ENCODE results near the gene ARID1B. TPM values are rescaled to one million over a fixed set of nuclear protein-coding genes. Genes with fewer than 3 reads are reported as not detected.

Gene ARID1B
- total and polyA plus RNA-seq, 10 of the 15 experiments (the other 5 are each of a cell fraction or from before 2014, with no cell fraction given), result 24.7 to 133 (median 54.6) TPM

DNA sequence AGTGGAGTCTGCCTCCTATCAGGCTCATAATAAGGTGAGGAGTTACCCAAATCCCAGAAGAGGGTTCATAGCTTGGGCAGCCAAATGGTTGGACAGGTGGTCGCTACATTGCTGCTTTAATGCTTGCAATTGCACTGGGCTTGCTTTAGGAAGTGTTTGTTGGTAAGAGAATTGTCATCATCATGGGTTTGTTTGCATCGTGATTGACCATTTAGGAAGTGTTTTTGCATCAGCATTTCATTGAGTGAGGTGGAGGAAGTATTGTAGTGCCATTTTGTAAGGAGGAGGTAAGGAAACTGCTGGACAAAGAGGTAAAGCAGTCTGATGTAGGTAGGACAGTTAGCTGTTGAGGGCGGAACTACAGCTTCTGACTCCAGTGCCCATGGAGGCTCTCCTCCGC, 101.5 kb downstream of the ARID1B start (continued):
- TF ChIP-seq, protein P1, sequence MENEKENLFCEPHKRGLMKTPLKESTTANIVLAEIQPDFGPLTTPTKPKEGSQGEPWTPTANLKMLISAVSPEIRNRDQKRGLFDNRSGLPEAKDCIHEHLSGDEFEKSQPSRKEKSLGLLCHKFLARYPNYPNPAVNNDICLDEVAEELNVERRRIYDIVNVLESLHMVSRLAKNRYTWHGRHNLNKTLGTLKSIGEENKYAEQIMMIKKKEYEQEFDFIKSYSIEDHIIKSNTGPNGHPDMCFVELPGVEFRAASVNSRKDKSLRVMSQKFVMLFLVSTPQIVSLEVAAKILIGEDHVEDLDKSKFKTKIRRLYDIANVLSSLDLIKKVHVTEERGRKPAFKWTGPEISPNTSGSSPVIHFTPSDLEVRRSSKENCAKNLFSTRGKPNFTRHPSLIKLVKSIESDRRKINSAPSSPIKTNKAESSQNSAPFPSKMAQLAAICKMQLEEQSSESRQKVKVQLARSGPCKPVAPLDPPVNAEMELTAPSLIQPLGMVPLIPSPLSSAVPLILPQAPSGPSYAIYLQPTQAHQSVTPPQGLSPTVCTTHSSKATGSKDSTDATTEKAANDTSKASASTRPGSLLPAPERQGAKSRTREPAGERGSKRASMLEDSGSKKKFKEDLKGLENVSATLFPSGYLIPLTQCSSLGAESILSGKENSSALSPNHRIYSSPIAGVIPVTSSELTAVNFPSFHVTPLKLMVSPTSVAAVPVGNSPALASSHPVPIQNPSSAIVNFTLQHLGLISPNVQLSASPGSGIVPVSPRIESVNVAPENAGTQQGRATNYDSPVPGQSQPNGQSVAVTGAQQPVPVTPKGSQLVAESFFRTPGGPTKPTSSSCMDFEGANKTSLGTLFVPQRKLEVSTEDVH (IDR thresholded peaks at IDR 0.05; ENCODE audit: low read depth, partially characterized antibody), result no peak

DNA sequence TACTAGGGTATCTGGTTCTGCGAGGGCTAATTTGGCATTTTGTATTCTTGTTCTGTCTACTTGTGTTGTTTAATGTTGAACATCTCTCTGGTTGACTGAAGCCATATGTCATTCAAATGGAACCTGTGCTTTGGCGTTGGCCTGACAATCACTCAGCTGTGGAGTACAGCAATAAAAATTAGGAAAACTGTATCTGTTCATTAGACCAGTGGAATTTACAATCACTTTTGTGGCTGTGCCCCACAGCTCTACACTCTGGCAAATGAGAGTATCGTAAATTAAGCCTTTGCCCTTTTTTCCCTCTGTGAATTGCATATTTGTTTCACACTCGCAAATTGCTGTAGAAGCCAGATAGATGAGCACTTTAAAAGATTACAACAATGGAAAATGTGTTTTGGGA, 102.0 kb downstream of the ARID1B start:
- no peak for FAIRE-seq
- in situ Hi-C loops (cut with MboI), result no loop called here
- TF ChIP-seq EGR1 (IDR thresholded peaks at IDR 0.05; ENCODE audit: borderline replicate concordance in 1 of 2, low read depth in 2 of 2, low read length in 2 of 2) (no peak), SREBF1 (IDR thresholded peaks at IDR 0.05; ENCODE audit: low read length) (no peak), SIN3A (IDR thresholded peaks at IDR 0.05; ENCODE audit: low read depth, low read length) (no peak), RELA (IDR thresholded peaks at IDR 0.05; ENCODE audit: borderline replicate concordance, partially characterized antibody) (no peak), CEBPB (IDR thresholded peaks at IDR 0.05; ENCODE audit: borderline replicate concordance in 1 of 2, low read depth in 2 of 2, low read length in 2 of 2) (no peak), ASH2L (IDR thresholded peaks at IDR 0.05; ENCODE audit: borderline replicate concordance, low read depth) (no peak), CREM (IDR thresholded peaks at IDR 0.05; ENCODE audit: low read depth) (no peak), SP1 (IDR thresholded peaks at IDR 0.05; ENCODE audit: low read depth, low read length) (no peak), POLR2AphosphoS5 (IDR thresholded peaks at IDR 0.05; ENCODE audit: low read length) (no peak), SMAD5 (IDR thresholded peaks at IDR 0.05; ENCODE audit: low read depth) (no peak), RCOR1 (conservative IDR thresholded peaks at IDR 0.05; ENCODE audit: low read depth, low read length) (no peak), TCF3 (IDR thresholded peaks at IDR 0.05; ENCODE audit: borderline replicate concordance, insufficient read depth, low read depth, low read length) (no peak), TCF7 (IDR thresholded peaks at IDR 0.05; ENCODE audit: borderline replicate concordance) (no peak)
- TF ChIP-seq, protein P2, sequence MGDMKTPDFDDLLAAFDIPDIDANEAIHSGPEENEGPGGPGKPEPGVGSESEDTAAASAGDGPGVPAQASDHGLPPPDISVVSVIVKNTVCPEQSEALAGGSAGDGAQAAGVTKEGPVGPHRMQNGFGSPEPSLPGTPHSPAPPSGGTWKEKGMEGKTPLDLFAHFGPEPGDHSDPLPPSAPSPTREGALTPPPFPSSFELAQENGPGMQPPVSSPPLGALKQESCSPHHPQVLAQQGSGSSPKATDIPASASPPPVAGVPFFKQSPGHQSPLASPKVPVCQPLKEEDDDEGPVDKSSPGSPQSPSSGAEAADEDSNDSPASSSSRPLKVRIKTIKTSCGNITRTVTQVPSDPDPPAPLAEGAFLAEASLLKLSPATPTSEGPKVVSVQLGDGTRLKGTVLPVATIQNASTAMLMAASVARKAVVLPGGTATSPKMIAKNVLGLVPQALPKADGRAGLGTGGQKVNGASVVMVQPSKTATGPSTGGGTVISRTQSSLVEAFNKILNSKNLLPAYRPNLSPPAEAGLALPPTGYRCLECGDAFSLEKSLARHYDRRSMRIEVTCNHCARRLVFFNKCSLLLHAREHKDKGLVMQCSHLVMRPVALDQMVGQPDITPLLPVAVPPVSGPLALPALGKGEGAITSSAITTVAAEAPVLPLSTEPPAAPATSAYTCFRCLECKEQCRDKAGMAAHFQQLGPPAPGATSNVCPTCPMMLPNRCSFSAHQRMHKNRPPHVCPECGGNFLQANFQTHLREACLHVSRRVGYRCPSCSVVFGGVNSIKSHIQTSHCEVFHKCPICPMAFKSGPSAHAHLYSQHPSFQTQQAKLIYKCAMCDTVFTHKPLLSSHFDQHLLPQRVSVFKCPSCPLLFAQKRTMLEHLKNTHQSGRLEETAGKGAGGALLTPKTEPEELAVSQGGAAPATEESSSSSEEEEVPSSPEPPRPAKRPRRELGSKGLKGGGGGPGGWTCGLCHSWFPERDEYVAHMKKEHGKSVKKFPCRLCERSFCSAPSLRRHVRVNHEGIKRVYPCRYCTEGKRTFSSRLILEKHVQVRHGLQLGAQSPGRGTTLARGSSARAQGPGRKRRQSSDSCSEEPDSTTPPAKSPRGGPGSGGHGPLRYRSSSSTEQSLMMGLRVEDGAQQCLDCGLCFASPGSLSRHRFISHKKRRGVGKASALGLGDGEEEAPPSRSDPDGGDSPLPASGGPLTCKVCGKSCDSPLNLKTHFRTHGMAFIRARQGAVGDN (IDR thresholded peaks at IDR 0.05), result no peak

More for the DNA sequence above, 102.0 kb downstream of the ARID1B start:
- POLR2A ChIA-PET, result no interaction called here
- SMC1A ChIA-PET (ENCODE audit: uncharacterized antibody, unreplicated experiment), result interaction anchor here (1.0 to 1.6 kb wide), 4 partner anchors 10 to 242 kb away, joined by 3 to 4 read pairs (median 3); no protein-coding TSS in a partner anchor
- Histone ChIP-seq H2AFZ (ENCODE audit: control insufficient read depth, low read depth, low read length) (no peak overlapping the region), H3K27me3 (replicated peaks in 1 of 2; ENCODE audit: control insufficient read depth in 2 of 2, insufficient read depth in 2 of 2, low read length in 1 of 2) (no peaks in the 10 kb centered on the region), H3K4me1 (ENCODE audit: control insufficient read depth, insufficient read depth, low read length) (peaks cover 25% of the 10 kb centered on the region), H3K79me2 (ENCODE audit: control insufficient read depth, insufficient read depth, low read length) (peaks cover 94% of the 10 kb centered on the region), H3K36me3 (ENCODE audit: control insufficient read depth in 2 of 2, insufficient read depth in 2 of 2, low read length in 1 of 2) (peaks cover 0 to 3% of the 10 kb centered on the region in 2 experiments; a peak in 3 of 4 replicates), H3K9me3 (replicated peaks; ENCODE audit: control insufficient read depth, insufficient read depth, low read length) (no peaks in the 10 kb centered on the region), H3K27ac (ENCODE audit: control insufficient read depth, insufficient read depth) (no peak overlapping the region), H3K4me2 (ENCODE audit: control insufficient read depth, insufficient read depth) (no peak overlapping the region), H3K4me3 (no peak overlapping the region), H4K20me1 (ENCODE audit: control insufficient read depth, insufficient read depth) (peaks cover 8% of the 10 kb centered on the region), H3K9ac (ENCODE audit: control insufficient read depth, insufficient read depth, low read length) (no peak overlapping the region)
- RAD21 ChIA-PET (ENCODE audit: unreplicated experiment), result no interaction called here
- DNase-seq (ENCODE audit: low read depth, low spot score) (no peak), ATAC-seq (no peak)
- WGBS (ENCODE audit: insufficient coverage, insufficient replicate concordance, low lambda C conversion rate, missing lambda C conversion rate), result 94% methylated on average over 4 of the region's 4 CpGs
- BruUV-seq (replicated peaks), result no TSS peak
- intact Hi-C loops (cut with micrococcal nuclease; ENCODE audit: unreplicated experiment), result loop anchor here (10.0 kb wide), 1 partner anchor 314 kb away; no protein-coding TSS in a partner anchor
- CTCF ChIA-PET, result interaction anchor here (1.1 kb wide), 1 partner anchor 73 kb away, joined by 3 read pairs; no protein-coding TSS in a partner anchor

Data from GM12878 (cell line).